HPDE6-E6E7 (cell line): ENCODE measurements around the gene ARMH4.

Experiments used
- DNase-seq: peaks from one replicate; pipeline ENCODE4 v3.0.0; 2011; ENCODE audit warnings: missing footprints; ENCODE audit errors: extremely low spot score

Gene ARMH4

GRCh38 chr14:57963071-57963470 is 188.9 kb downstream of the ARMH4 start:
- DNase-seq = no peak

DNA sequence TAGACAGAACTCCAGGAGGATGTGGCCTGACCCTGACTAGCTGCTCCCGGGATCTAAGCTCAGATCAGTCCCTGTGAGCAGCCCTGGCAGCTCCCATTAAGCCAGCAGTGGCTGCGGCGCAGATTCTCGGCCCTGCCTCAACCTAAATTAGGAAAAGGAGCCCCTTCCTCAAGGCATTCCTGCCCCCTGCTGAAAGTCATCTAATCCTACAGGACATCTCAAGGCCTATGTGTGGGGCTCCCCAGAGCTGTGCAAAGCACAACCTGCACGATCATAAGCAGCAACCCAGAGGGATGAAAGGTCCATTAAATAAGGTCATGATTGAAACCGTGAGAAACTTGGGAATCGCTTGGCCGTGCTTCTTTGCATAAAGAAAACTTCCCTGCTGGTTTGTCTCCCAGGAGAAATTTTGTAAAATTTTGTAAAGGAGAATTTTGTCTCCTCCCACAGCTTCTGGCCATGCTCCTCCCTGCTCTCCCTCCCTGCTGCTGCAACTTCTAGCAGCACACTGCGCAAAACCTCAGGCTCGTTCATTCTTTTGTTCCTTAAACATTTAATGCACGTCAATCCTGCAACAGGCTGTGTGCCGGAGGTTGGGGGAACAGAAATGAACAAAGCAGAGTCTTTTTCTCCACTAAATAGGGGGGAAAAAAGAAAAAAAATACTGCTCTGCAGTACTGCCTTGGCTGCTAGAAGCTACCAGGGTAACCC is 189.5 kb downstream of the ARMH4 start:
- DNase-seq = no peak

GRCh38 chr14:57961786-57962060 is 190.3 kb downstream of the ARMH4 start:
- DNase-seq = no peak

- DNase-seq = no peak
These were observed 190.8 kb downstream of the ARMH4 start for GRCh38 chr14:57960946-57961785.

- no peak for DNase-seq
These were observed 194.6 kb downstream of the ARMH4 start for GRCh38 chr14:57957441-57957840.
